NCI-H460 (cell line): ENCODE measurements around the gene CPNE6. TPM values are rescaled to one million over a fixed set of nuclear protein-coding genes. Genes with fewer than 3 reads are reported as not detected.
"Not testable (repeated sequence)": the region's sequence is repeated elsewhere in the genome, so short reads cannot be mapped to it uniquely, and the experiment has no call there.

Experiments used
- DNase-seq: peaks from one replicate; pipeline ENCODE4 v3.0.0-alpha.2; 2016; ENCODE audit warnings: low read depth; ENCODE audit errors: extremely low read depth
- polyA plus RNA-seq: library from polyadenylated mRNA; depleted of rRNA; stranded (reverse); fragments of >200 nt; gene quantifications from 2 replicates; pipeline ENCODE4 v1.2.3, GENCODE V29; 2014; cell fraction: nucleus; rRNA removed
- total RNA-seq: library from RNA; depleted of rRNA; stranded (reverse); fragments of >200 nt; shearing (Covaris generic); gene quantifications from 2 replicates; pipeline ENCODE4 v1.2.3, GENCODE V29; 2014; rRNA removed

The CPNE6 gene
- not detected in 2 replicates for total RNA-seq
- polyA plus RNA-seq, result not detected in 2 replicates

DNA sequence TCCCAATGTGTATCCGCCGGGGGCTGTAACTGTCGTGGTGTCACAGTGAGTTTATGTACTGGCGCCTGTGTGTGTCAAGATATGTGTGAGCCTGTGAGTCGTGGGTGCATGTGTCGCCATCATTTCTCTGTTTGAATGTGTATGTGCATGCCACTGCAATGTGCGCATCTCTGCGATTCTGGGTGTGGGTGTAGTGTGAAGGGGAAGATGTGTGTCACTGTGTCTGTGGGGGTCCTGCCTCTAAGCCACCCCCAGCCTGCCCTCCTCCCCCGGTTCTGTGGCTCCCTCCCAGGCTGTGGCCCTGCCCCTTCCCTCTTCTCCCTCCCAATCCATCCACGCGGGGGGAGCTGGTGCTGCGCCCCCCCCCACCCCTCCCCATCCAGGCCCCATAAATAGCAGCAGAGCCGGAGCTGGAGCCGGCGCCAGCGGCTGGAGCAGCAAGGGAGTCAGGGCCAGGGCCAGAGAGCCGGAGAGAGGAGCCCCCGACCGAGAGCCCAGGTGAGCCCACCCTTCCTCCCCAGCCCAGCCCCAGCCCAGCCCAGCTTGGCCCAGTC lies at the start of gene CPNE6:
TSS of gene CPNE6 (plus strand) at position 419 of the 554 bp plus-strand sequence. CDS start 1,375 bp downstream, outside the sequence.
- no peak for DNase-seq

DNA sequence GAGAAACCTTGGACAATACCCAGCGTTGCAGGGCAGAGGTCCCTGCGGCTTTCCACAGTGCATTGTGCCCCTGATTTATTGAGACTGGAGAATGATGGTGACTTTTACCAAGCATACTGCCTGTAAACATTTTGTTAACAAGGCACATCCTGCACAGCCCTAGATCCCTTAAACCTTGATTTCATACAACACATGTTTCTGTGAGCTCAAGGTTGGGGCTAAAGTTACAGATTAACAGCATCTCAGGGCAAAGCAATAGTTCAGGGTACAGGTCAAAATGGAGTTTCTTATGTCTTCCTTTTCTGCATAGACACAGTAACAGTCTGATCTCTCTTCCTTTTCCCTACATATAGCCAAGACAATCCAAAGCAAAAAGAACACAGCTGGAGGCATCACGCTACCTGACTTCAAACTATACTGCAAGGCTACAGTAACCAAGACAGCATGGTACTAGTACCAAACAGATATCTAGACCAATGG lies 46.4 kb upstream of the CPNE6 start:
- not testable (repeated sequence) for DNase-seq

DNA sequence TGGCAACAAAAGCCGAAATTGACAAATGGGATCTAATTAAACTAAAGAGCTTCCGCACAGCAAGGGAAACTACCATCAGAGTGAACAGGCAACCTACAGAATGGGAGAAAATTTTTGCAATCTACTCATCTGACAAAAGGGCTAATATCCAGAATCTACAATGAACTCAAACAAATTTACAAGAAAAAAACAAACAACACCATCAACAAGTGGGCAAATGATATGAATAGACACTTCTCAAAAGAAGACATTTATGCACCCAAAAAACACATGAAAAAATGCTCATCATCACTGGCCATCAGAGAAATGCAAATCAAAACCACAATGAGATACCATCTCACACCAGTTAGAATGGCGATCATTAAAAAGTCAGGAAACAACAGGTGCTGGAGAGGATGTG lies 41.7 kb upstream of the CPNE6 start:
- not testable (repeated sequence) for DNase-seq

GRCh38 chr14:24031331-24031730 lies 40.0 kb upstream of the CPNE6 start:
- not testable (repeated sequence) for DNase-seq

DNA sequence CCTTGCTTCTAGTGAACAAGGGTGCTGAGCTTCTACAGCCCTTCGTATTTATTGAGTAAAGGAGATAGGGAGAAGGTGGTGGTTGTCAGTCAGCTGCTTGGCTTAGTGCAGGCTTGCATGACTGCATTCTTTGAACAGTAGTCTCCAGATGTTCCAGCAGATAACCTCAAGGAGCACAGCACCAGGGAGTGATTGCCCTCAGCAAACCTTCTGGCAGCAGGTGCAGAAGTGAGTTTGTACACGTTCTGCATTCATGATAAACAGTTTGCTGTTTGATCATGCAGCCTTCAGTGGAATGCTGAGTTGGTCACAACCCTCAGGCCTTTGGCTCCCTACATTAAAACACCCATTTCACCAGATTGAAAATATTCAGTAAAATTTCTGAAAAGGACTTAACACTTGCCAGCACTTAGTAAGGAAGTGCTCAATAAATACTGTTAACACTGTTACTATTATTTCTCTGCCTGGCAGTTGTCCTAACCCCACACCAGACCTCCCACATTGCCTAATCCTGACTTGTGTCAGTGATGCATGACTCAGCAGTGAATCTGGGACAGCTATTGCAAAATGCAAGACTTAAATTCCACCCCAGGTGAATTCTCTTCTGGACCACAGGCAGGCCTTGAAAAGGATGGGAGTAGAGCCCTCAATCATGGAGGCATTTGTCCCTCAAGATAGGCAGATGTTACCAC lies 38.5 kb upstream of the CPNE6 start:
- no peak for DNase-seq

DNA sequence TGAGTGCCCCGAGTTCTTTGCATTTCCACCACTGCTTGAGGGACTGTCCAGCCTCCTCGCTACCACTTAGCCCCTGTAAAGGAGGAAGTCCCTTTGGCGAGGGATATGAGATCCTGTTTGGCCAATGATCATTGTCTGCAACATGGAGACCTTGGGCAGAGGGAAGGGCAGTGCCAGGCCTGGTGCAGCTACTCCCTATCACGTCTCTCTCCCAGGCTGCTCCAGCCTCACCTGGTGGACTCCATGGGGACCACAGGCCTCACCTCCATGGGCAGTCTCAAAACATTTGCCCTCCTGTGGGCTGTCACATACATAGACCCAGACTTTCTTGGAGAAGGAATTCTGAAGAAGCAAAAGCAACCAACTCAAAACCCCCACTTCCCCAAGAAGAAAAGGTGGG lies 35.6 kb upstream of the CPNE6 start:
- DNase-seq, result not testable (repeated sequence)

DNA sequence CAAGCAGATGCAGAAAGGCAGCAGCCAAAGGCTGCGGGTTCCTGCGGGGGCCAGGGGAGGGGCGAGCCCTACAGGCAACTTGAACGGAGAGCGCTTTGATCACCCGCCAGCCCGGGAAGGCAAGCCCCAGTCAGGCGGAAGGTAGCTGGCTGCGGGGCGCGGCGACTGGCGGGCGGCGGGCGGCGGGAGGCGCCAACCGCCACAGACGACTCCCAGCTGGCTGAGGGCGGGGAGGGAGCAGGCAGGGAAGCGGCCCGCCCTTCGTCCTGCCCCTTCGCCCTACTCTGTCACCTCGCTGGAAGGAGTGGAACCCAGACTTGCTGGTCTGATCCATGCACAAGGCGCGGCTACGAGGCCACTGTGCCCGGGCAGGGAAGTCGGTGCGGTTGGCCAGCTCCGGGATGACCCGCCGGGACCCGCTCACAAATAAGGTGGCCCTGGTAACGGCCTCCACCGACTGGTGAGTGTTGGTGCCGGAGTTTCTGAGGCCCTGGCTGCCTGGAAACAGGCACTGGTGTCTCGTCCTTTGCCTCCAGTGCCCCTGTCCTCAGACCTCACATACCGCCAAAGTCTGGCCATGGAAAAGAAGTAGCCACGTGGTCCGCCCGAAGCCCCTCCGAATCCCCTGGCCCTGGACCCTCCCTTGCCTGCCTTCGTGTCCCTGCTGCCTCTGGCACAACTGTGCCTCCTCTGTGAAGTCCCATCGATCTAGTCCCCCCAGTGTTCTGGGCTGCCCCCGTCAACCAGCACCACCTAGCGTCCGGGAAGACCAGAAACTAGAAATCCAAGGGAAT lies 35.0 kb upstream of the CPNE6 start:
- peak; percentile 59 for DNase-seq

- not testable (repeated sequence) for DNase-seq
These were observed 34.3 kb upstream of the CPNE6 start for GRCh38 chr14:24036963-24037657.

GRCh38 chr14:24037658-24038037 lies 33.7 kb upstream of the CPNE6 start:
- no peak for DNase-seq

- DNase-seq, result no peak
These were observed 32.7 kb upstream of the CPNE6 start for GRCh38 chr14:24038686-24039085.

DNA sequence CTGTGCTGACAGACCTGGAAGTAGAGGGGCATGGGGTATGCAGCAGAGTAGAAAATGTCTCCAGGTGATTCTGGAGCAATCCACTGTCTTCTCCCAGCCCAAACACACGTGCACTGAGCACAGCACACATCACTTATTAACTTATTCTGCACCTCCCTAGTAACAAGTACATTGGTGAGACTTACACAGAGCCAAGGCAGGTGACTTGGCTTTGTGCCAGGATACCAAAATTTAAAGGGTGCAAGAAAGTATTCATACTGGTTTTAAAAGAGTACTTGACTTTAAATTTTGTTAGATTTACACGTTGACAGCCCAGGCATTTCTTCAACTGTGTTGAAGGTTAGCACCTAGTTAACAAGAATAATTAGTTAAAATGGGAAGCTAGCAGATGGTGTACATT lies 30.7 kb upstream of the CPNE6 start:
- no peak for DNase-seq

- no peak for DNase-seq
These were observed 28.6 kb upstream of the CPNE6 start for GRCh38 chr14:24042746-24043145.

DNA sequence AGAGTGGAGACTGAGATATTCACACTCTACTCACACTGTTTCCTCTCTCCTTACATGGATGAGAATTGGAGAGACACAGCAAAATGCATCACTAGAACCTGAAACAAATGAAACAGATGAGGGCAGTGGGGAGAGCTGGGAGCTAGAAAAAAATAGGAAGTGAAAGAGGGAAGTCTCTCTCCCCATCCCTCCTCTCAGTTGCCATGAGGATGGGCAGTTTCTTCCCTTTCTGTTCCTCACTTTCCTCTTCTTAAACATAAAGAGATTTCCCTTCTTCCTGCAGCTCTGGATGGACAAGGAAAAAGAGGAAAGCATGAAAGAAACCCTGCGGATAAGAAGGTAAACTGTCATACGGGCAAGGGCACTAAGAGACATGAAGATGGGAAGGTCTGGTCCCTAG lies 22.4 kb upstream of the CPNE6 start:
- not testable (repeated sequence) for DNase-seq

DNA sequence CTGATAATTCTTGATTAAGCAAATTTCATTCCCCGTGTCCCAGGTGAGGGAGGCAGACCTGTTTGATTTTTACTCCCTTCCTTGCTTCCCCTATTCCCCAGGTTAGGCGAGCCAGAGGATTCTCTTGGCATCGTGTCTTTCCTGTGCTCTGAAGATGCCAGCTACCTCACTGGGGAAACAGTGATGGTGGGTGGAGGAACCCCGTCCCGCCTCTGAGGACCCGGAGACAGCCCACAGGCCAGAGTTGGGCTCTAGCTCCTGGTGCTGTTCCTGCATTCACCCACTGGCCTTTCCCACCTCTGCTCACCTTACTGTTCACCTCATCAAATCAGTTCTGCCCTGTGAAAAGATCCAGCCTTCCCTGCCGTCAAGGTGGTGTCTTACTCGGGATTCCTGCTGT lies 20.6 kb upstream of the CPNE6 start:
- DNase-seq, result not testable (repeated sequence)

DNA sequence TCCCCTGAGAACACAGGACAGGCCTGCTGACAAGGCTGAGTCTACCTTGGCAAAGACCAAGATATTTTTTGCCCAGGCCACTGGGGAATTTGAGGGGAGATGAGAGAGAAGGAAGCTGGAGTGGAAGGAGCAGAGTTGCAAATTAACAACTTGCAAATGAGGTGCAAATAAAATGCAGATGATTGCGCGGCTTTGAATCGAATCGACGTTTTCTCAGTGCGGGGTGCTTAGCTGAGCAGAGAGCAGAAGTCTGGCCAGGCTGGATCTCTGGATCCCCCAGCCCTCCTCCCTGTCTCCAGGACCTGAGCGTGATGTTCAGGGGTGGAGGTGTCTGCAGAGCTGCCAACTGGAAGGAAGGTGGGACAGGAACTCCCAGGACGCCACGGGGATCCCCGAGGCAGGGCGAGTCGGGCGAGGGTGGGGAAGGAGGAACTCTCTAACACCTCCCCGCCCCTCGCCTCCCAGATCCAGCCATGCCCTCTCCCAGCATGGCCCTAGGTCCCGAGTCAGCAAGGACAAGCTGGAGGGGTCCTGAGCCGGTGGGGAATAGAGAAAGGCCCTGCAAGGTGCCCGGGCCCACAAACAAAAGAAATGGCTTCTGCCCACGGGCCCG lies 20.1 kb upstream of the CPNE6 start:
- no peak for DNase-seq

DNA sequence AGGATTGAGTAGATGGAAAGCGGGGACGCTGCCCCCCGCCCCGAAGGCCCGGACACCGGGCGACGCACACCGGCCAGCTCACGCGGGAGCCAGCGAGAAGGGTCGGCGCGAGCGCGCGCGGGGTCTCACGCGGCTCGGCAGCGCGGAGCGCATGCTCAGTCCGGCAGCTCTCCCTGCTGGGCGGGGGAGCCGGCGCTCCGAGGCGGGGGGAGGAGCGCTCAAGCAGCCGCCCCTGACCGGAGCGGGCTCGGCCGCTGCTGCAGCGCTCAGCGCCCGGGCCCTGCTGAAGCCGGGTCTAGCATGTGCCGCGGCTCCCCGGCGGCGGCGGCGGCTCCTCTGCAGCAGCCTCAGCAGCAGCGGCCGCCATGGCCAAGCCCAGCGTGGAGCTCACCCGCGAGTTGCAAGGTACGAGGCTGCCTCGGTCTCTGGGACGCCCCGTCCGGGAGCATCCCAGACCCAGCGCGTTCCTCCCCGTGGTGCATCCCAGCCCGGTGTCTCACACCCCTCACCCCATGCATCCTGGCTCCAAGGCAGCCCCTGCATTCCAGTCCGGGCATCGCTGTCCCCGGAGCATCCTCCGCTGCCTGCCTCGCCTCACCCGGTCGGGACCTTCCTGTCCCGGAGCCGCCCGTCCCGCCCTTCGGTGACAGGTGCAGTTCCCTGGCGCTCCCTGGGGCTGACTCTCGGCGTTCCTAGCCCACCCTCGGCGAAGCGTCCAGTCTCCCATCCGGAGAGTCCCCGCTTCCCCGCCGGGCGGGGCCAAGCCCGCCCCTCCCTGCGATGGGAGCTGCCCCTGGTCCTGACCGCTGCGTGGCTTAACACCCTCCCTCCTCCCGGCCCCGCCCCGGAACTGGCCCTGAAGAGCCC lies 19.3 kb upstream of the CPNE6 start, which contains the start of gene CARMIL3:
TSS of gene CARMIL3 (plus strand) at position 221 of the 867 bp plus-strand sequence. CDS start at position 366, 145 bp downstream.
- DNase-seq, result peak; percentile 46

DNA sequence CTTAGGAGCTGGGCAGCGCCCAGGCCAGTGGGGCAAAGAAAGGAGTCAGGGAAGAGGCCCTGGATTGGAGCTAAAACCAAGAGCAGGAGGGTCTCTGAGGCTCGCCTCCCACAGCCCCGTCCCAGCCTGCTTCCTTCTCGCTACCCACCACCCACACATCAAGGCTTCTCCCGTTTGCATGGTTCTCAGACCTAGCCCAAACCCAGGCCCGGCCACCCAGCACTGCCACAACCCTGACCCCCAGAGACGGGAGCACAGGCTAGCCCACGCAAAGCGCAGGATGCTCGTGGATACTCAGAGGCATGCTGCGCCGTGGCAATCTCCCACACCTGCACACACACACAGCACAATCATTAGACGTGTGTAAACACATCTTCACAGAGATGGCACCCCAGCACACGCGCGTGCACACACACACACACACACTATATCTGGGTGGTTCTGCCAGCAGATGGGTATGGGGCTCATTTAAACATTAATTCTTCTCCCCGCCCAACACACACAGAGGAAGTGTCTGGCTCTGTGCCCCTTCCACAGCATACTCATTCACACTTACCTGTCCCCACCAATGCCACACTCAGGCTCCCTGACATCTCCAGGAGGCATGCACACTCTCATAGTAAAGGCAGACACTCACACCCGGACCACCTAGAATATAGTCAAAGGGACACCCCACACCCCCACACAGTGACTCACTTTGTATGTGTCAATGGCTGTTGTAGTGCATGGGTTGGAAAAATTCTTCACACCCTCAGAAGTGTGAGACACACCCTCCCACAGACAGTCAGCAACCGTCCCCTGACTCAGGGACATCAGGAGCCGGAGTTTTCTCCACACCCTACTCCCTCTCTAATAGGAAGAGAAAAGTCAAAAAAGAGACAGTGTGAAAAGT lies 18.5 kb upstream of the CPNE6 start:
- no peak for DNase-seq
